HepG2 (cell line): Measurements from ENCODE around the gene P2RX3. TPM values are rescaled to one million over a fixed set of nuclear protein-coding genes. Genes with fewer than 3 reads are reported as not detected.

Experiments
- ATAC-seq: fragments of 200-7000 bp; cut with Tn5 transposase; 3 replicates; pipeline ENCODE4 v1.9.1; 2020; ENCODE audit warnings: mild to moderate bottlenecking, moderate library complexity
- BruUV-seq: library from RNA; stranded (reverse); fragments of 400-500 nt; replicated peaks from 2 replicates; lab custom pipeline; 2021; lab: Mats Ljungman, UMichigan
- CTCF ChIA-PET: fragments of 300-600 bp; formaldehyde crosslinking; extraction: SDS; loops from one replicate; lab custom pipeline; 2021; ENCODE audit warnings: low total read pairs, inconsistent platforms, low intra/inter-chr PET ratio; lab: Yijun Ruan, JAX
- POLR2A ChIA-PET: fragments of 350-600 bp; sonication (Branson Sonifier 250); formaldehyde crosslinking; loops from one replicate; lab custom pipeline; 2020; ENCODE audit warnings: antibody characterized with exemption, inconsistent platforms; lab: Yijun Ruan, JAX
- DNase-seq: peaks from one replicate; pipeline ENCODE4 v3.0.0-alpha.2; 2015; ENCODE audit warnings: low spot score
- FAIRE-seq: peaks from 3 replicates; lab custom pipeline; 2011; peaks lifted over from hg19 to GRCh38; lab: Jason Lieb, UNC
- H2AFZ ChIP-seq: one replicate; pipeline ENCODE4 v1.6.1; 2011; ENCODE audit warnings: low read length, inconsistent platforms
- H3K27ac ChIP-seq: fragments of 300-600 bp; 3 replicates; pipeline ENCODE4 v1.8.0; 2011; ENCODE audit warnings: mixed run types, mild to moderate bottlenecking, mixed read lengths, low read length, inconsistent platforms; ENCODE audit not compliant: insufficient read depth; ENCODE audit errors: extremely low read length
- H3K27me3 ChIP-seq, 2 experiments: fragments of 200-600 bp in 1 of 2; 2 replicates in 1 of 2; 3 replicates in 1 of 2; pipeline versions ENCODE4 v1.6.0 to v1.8.0; 2011; ENCODE audit warnings: low read length in 2 of 2, mild to moderate bottlenecking in 2 of 2, moderate library complexity in 2 of 2, inconsistent platforms in 1 of 2; ENCODE audit not compliant: insufficient read depth in 2 of 2, control insufficient read depth in 1 of 2
- H3K36me3 ChIP-seq, 2 experiments: fragments of 200-600 bp in 1 of 2; replicated peaks in 1 of 2; 2 replicates in 1 of 2; 3 replicates in 1 of 2; pipeline versions ENCODE4 v1.5.1 to v1.8.0; 2011; ENCODE audit warnings: low read length in 2 of 2, inconsistent platforms in 1 of 2; ENCODE audit not compliant: insufficient read depth in 2 of 2, control insufficient read depth in 1 of 2
- H3K4me1 ChIP-seq: 2 replicates; pipeline ENCODE4 v1.5.1; 2012; ENCODE audit warnings: low read length, inconsistent platforms; ENCODE audit not compliant: insufficient read depth
- H3K4me2 ChIP-seq: 2 replicates; pipeline ENCODE4 v1.6.0; 2011; ENCODE audit warnings: low read depth, low read length, inconsistent platforms
- H3K4me3 ChIP-seq, 3 experiments: fragments of 200-600 bp in 1 of 3; sonication (generic), shearing (Covaris generic) in 1 of 3; replicated peaks in 1 of 3; 2 replicates each; pipeline ENCODE4 v1.5.1; 2011 to 2016; ENCODE audit warnings: low read length in 3 of 3, inconsistent platforms in 2 of 3, low read depth in 2 of 3, mild to moderate bottlenecking in 2 of 3, control low read depth in 1 of 3, mixed read lengths in 1 of 3; ENCODE audit not compliant: insufficient read depth in 1 of 3
- H3K79me2 ChIP-seq: one replicate; pipeline ENCODE4 v1.6.1; 2011; ENCODE audit warnings: low read length, inconsistent platforms; ENCODE audit not compliant: insufficient read depth
- H3K9ac ChIP-seq: 2 replicates; pipeline ENCODE4 v1.6.0; 2011; ENCODE audit warnings: mild to moderate bottlenecking, low read depth, low read length, inconsistent platforms; ENCODE audit not compliant: insufficient read depth
- H3K9me3 ChIP-seq: 2 replicates; pipeline ENCODE4 v1.5.1; 2012; ENCODE audit warnings: mild to moderate bottlenecking, low read length
- H4K20me1 ChIP-seq: 2 replicates; pipeline ENCODE4 v1.6.0; 2011; ENCODE audit warnings: inconsistent platforms, mild to moderate bottlenecking, low read length, moderate library complexity; ENCODE audit not compliant: insufficient read depth
- CCAR2 ChIP-seq: fragments of 200-400 bp; formaldehyde crosslinking; optimal IDR thresholded peaks from 2 replicates; pipeline ENCODE3; 2018; ENCODE audit warnings: low read depth, mild to moderate bottlenecking, low read length, moderate library complexity
- CREBL2 ChIP-seq: sonication (generic); formaldehyde crosslinking; IDR thresholded peaks from 2 replicates; pipeline ENCODE4 v1.8.1; 2023; ENCODE audit warnings: missing genetic modification reagents, mild to moderate bottlenecking, borderline replicate concordance
- ETV6 ChIP-seq: sonication (generic); formaldehyde crosslinking; conservative IDR thresholded peaks from 2 replicates; pipeline ENCODE4 v1.4.0; 2020; ENCODE audit warnings: missing genetic modification reagents
- JDP2 ChIP-seq: sonication (generic); formaldehyde crosslinking; IDR thresholded peaks from 2 replicates; pipeline ENCODE4 v1.8.1; 2022; ENCODE audit warnings: missing genetic modification reagents, borderline replicate concordance
- KAT8 ChIP-seq: IDR thresholded peaks from 2 replicates; pipeline ENCODE4 v1.6.1; 2016; ENCODE audit warnings: missing genetic modification reagents, missing compliant biosample characterization
- PLRG1 ChIP-seq: fragments of 450-650 bp; conservative IDR thresholded peaks from 2 replicates; pipeline ENCODE4 v1.6.1; 2016
- SALL2 ChIP-seq: sonication (generic); formaldehyde crosslinking; IDR thresholded peaks from 2 replicates; pipeline ENCODE4 v1.8.1; 2023; ENCODE audit warnings: mild to moderate bottlenecking, missing genetic modification reagents, inconsistent platforms
- SNAPC4 ChIP-seq: sonication (generic); formaldehyde crosslinking; IDR thresholded peaks from 2 replicates; pipeline ENCODE4 v1.4.0; 2020; ENCODE audit warnings: mild to moderate bottlenecking, missing genetic modification reagents
- STAT5B ChIP-seq: sonication (generic); formaldehyde crosslinking; IDR thresholded peaks from 2 replicates; pipeline ENCODE4 v1.4.0; 2020; ENCODE audit warnings: missing genetic modification reagents
- XRCC5 ChIP-seq: fragments of 200-400 bp; formaldehyde crosslinking; optimal IDR thresholded peaks from 2 replicates; pipeline ENCODE3; 2017; ENCODE audit warnings: mild to moderate bottlenecking, low read length
- in situ Hi-C: cut with HindIII; loops from 2 replicates; pipeline ENCODE4 v1.10.0; 2017; ENCODE audit warnings: low pct_unique_long_range_greater_than_20kb; ENCODE audit not compliant: extremely low pct_ligation_motif_present
- intact Hi-C: fragments of 100-400 bp; cut with micrococcal nuclease; formaldehyde crosslinking; loops from one replicate; pipeline ENCODE4 v1.10.0; 2022; ENCODE audit not compliant: unreplicated experiment
- polyA plus RNA-seq, 8 experiments: library from polyadenylated mRNA; depleted of rRNA in 3 of 8; stranded (reverse) in 7 of 8; unstranded in 1 of 8; fragments of >200 nt; fragmentation: Illumina TruSeq in 4 of 8; extraction: Trizol in 4 of 8; gene quantifications; 2 replicates each; pipeline versions ENCODE4 v1.2.1 to v1.2.3, GENCODE V29; 2011 to 2016; ENCODE audit warnings: low read depth in 4 of 8, missing spikeins in 1 of 8, mixed read lengths in 1 of 8; ENCODE audit not compliant: insufficient read depth in 1 of 8
- total RNA-seq, 5 experiments: library from RNA; depleted of rRNA; stranded (reverse); fragments of >200 nt; fragmentation: Illumina TruSeq; extraction: Trizol; gene quantifications; 2 replicates each; pipeline ENCODE4 v1.2.3, GENCODE V29; 2016; ENCODE audit warnings: low read depth in 1 of 5
- TF ChIP-seq, protein P1 (sequence below): sonication (generic); formaldehyde crosslinking; IDR thresholded peaks from 2 replicates; pipeline ENCODE4 v1.5.0; 2020; ENCODE audit warnings: mild to moderate bottlenecking, missing genetic modification reagents
- TF ChIP-seq, protein P2 (sequence below): sonication (generic); formaldehyde crosslinking; IDR thresholded peaks from 2 replicates; pipeline ENCODE4 v1.4.0; 2020; ENCODE audit warnings: missing genetic modification reagents, low read depth, mild to moderate bottlenecking, borderline replicate concordance

Gene P2RX3
- total and polyA plus RNA-seq, 2 of the 13 experiments (the other 11 are each of a cell fraction or from before 2014, with no cell fraction given) = 0.08 TPM; not detected in 1

DNA sequence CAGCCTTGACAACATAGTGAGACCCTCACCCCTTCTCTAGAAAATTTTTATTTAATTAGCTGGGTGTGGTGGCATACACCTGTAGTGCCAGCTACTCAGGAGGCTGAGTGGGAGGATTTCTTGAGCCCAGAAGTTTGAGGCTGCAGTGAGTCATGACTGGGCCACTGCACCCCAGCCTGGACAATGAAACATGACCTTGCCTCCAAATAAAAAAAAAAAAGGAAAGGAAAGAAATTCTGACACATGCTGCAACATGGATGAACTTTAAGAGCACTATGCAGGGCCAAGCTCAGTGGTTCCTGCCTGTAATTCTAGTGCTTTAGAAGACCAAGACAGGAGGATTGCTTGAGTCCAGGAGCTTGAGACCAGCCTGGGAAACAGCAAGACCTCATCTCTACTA, 80.0 kb downstream of the P2RX3 start:
- no peaks in the 10 kb centered on the region for H3K36me3 ChIP-seq
- no peaks in the 10 kb centered on the region for H3K9me3 ChIP-seq
- no peaks in the 10 kb centered on the region for H3K79me2 ChIP-seq
- no peak overlapping the region for H2AFZ ChIP-seq
- H3K9ac ChIP-seq = no peak overlapping the region
- ATAC-seq (no peak), DNase-seq (no peak), FAIRE-seq (no peak)
- no TSS peak for BruUV-seq
- in situ Hi-C loops = no loop called here
- H3K4me3 ChIP-seq = no peak overlapping the region
- peaks cover 0 to 9% of the 10 kb centered on the region in 2 experiments; a peak in 2 of 5 replicates for H3K27me3 ChIP-seq
- H4K20me1 ChIP-seq = no peaks in the 10 kb centered on the region
- H3K4me1 ChIP-seq = no peaks in the 10 kb centered on the region
- CTCF ChIA-PET = no interaction called here
- no peak overlapping the region for H3K4me2 ChIP-seq
- POLR2A ChIA-PET = no interaction called here
- intact Hi-C loops = no loop called here
- H3K27ac ChIP-seq = no peak overlapping the region
- TF ChIP-seq ETV6 (CRISPR knock-in tag) (no peak), STAT5B (CRISPR knock-in tag) (no peak), CCAR2 (no peak), PLRG1 (no peak), JDP2 (no peak), CREBL2 (CRISPR knock-in tag) (no peak), SALL2 (CRISPR knock-in tag) (no peak), KAT8 (CRISPR knock-in tag) (no peak), XRCC5 (no peak), SNAPC4 (CRISPR knock-in tag) (no peak)
- TF ChIP-seq, protein P1, sequence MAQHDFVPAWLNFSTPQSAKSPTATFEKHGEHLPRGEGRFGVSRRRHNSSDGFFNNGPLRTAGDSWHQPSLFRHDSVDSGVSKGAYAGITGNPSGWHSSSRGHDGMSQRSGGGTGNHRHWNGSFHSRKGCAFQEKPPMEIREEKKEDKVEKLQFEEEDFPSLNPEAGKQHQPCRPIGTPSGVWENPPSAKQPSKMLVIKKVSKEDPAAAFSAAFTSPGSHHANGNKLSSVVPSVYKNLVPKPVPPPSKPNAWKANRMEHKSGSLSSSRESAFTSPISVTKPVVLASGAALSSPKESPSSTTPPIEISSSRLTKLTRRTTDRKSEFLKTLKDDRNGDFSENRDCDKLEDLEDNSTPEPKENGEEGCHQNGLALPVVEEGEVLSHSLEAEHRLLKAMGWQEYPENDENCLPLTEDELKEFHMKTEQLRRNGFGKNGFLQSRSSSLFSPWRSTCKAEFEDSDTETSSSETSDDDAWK = no peak
- TF ChIP-seq, protein P2, sequence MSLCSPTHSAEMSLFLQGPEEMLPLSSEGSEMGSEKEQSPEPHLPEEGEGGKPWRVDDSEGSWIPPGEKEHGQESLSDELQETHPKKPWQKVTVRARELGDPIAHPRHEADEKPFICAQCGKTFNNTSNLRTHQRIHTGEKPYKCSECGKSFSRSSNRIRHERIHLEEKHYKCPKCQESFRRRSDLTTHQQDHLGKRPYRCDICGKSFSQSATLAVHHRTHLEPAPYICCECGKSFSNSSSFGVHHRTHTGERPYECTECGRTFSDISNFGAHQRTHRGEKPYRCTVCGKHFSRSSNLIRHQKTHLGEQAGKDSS = no peak
- TF ChIP-seq, all 625 proteins: peak for 0
